Fibroblast of lung (primary cell): ENCODE measurements around the gene SF3B1.

ENCODE experiments used
- EZH2 ChIP-seq: IDR thresholded peaks from 2 replicates; pipeline ENCODE4 v1.5.1; 2012; ENCODE audit warnings: low read length, control low read depth, mild to moderate bottlenecking; ENCODE audit errors: missing control alignments
- TF ChIP-seq, protein P1 (sequence below), 2 donors: IDR thresholded peaks in 1 of 2; conservative IDR thresholded peaks in 1 of 2; 1 replicate in 1 of 2; 2 replicates in 1 of 2; pipeline ENCODE4 v1.5.1; 2011 to 2012; ENCODE audit warnings: low read length in 2 of 2, control low read depth in 1 of 2, inconsistent platforms in 1 of 2, low read depth in 1 of 2, mild to moderate bottlenecking in 1 of 2

DNA sequence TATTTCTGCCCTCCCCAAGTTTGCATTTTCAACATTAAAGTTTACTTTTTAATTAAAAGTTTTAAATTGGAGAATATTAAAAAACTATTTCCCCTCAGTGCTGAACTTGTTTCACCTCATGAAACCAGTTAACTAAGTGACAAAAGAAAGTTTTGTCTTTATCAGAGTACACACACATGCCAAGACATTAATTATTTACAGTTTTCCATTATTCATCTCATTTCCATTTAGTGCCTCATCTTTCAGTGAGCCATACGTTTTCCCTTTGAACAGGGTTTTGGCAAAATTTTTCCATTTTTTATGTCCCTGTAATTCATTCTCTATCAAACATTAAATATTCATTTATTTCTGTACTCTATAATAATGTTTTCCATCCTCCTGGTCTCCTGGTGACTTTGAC lies 53.2 kb downstream of the SF3B1 start:
- TF ChIP-seq, protein P1, sequence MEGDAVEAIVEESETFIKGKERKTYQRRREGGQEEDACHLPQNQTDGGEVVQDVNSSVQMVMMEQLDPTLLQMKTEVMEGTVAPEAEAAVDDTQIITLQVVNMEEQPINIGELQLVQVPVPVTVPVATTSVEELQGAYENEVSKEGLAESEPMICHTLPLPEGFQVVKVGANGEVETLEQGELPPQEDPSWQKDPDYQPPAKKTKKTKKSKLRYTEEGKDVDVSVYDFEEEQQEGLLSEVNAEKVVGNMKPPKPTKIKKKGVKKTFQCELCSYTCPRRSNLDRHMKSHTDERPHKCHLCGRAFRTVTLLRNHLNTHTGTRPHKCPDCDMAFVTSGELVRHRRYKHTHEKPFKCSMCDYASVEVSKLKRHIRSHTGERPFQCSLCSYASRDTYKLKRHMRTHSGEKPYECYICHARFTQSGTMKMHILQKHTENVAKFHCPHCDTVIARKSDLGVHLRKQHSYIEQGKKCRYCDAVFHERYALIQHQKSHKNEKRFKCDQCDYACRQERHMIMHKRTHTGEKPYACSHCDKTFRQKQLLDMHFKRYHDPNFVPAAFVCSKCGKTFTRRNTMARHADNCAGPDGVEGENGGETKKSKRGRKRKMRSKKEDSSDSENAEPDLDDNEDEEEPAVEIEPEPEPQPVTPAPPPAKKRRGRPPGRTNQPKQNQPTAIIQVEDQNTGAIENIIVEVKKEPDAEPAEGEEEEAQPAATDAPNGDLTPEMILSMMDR (conservative IDR thresholded peaks at IDR 0.05 in 1 of 2, IDR thresholded peaks at IDR 0.05 in 1 of 2; ENCODE audit: low read depth in 1 of 2, low read length in 2 of 2), result no peak
- TF ChIP-seq EZH2, result no peak
